ENCODE measurements around the gene OR51I2. TPM values are rescaled to one million over a fixed set of nuclear protein-coding genes. Genes with fewer than 3 reads are reported as not detected.

OR51I2 gene
- total RNA-seq, 1 experiment from 2014 or later, result not detected

DNA sequence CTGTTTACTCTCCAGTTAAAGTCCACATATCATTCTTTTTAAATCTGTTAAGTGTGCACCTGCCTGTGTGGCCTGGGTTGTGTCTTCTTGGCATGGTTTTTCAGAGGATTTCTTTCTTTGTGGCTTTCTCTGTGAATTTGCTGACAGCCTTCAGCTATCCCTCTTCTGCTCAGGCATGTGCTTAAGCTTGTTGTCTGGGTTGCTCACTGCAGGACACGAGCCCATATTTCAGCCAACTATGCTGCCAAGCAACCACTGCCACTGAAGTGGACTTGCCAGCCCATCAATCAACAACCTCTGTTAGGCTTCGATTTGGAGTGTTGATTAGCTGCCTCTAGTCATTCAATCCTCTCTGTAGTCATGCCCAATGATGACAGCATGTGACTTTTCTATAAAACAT lies 18.4 kb downstream of the OR51I2 start:
- H3K79me1 ChIP-seq (ENCODE audit: insufficient read depth, low read depth, low read length, poor library complexity, severe bottlenecking), result no peaks in the 10 kb centered on the region

More for the DNA sequence above, 18.4 kb downstream of the OR51I2 start:
- no peak overlapping the region for H4K8ac ChIP-seq (replicated peaks; ENCODE audit: insufficient read length, low read depth, low read length)
- H2BK15ac ChIP-seq (ENCODE audit: low read depth, low read length), result no peak overlapping the region
- no peak overlapping the region for H3K9ac ChIP-seq (ENCODE audit: extremely low read depth, insufficient read length, low read length)
- H4K5ac ChIP-seq (ENCODE audit: insufficient read length, low read depth, low read length), result no peak overlapping the region
- H3K27me3 ChIP-seq (ENCODE audit: insufficient read depth, low read length), result no peaks in the 10 kb centered on the region
- H3K4me1 Mint-ChIP-seq, result no peaks in the 10 kb centered on the region
- H3T11ph ChIP-seq (ENCODE audit: low read length), result no peak overlapping the region
- no peaks in the 10 kb centered on the region for H3K9me3 ChIP-seq (ENCODE audit: control insufficient read depth, low read depth, low read length)
- no peaks in the 10 kb centered on the region for H3K23me2 ChIP-seq (ENCODE audit: insufficient read length, low read depth, low read length, poor library complexity, severe bottlenecking)
- H2AFZ ChIP-seq (ENCODE audit: low read length), result no peak overlapping the region
- H3K27ac ChIP-seq (ENCODE audit: insufficient read length, low read depth, low read length), result no peak overlapping the region
- H3K4ac ChIP-seq (ENCODE audit: low read depth, low read length), result no peak overlapping the region
- no peak overlapping the region for H3K4me2 ChIP-seq (ENCODE audit: insufficient read depth, insufficient read length, low read length)
- H3K9me3 Mint-ChIP-seq, result no peaks in the 10 kb centered on the region
- H3K14ac ChIP-seq (ENCODE audit: insufficient read depth, low read length), result no peak overlapping the region
- 0 out of 7 replicates have a peak, but pooled peaks cover 0 to 1% (median 0%) of the 10 kb centered on the region in 3 experiments for H3K36me3 Mint-ChIP-seq (ENCODE audit: insufficient read depth in 1 of 3, low read depth in 3 of 3)
- TF ChIP-seq, protein P1, sequence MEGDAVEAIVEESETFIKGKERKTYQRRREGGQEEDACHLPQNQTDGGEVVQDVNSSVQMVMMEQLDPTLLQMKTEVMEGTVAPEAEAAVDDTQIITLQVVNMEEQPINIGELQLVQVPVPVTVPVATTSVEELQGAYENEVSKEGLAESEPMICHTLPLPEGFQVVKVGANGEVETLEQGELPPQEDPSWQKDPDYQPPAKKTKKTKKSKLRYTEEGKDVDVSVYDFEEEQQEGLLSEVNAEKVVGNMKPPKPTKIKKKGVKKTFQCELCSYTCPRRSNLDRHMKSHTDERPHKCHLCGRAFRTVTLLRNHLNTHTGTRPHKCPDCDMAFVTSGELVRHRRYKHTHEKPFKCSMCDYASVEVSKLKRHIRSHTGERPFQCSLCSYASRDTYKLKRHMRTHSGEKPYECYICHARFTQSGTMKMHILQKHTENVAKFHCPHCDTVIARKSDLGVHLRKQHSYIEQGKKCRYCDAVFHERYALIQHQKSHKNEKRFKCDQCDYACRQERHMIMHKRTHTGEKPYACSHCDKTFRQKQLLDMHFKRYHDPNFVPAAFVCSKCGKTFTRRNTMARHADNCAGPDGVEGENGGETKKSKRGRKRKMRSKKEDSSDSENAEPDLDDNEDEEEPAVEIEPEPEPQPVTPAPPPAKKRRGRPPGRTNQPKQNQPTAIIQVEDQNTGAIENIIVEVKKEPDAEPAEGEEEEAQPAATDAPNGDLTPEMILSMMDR (conservative IDR thresholded peaks at IDR 0.05), result no peak
- H3K4me1 ChIP-seq (ENCODE audit: insufficient read depth, low read length), result no peaks in the 10 kb centered on the region; the same call in 1 of the 2 replicates
- no peak overlapping the region for H3K56ac ChIP-seq (ENCODE audit: insufficient read length, low read depth, low read length)
- no peak overlapping the region for H3K4me3 Mint-ChIP-seq
- no peak for DNase-seq
- no CpG with 5 or more reads among the region's 2 CpGs for WGBS (ENCODE audit: extremely low coverage, insufficient read length, low lambda C conversion rate)
- no peaks in the 10 kb centered on the region for H3K27me3 Mint-ChIP-seq (ENCODE audit: low read depth)
- no peaks in the 10 kb centered on the region for H4K20me1 ChIP-seq (ENCODE audit: control insufficient read depth, insufficient read depth, insufficient read length)
- no peak overlapping the region for H3K18ac ChIP-seq (ENCODE audit: insufficient read length, low read depth, low read length)
- no peak overlapping the region for H2BK5ac ChIP-seq (ENCODE audit: insufficient read length, low read length)
- H4K91ac ChIP-seq (ENCODE audit: insufficient read length, low read depth, low read length), result no peak overlapping the region
- H2BK12ac ChIP-seq (ENCODE audit: insufficient read length, low read depth, low read length), result no peak overlapping the region
- H2BK20ac ChIP-seq (ENCODE audit: low read depth, low read length, poor library complexity, severe bottlenecking), result no peak overlapping the region
- no peak overlapping the region for H2AK5ac ChIP-seq (ENCODE audit: insufficient read length, low read length)
- H3K27ac Mint-ChIP-seq, result no peak overlapping the region
- H3K23ac ChIP-seq (ENCODE audit: insufficient read length, low read depth, low read length), result no peak overlapping the region
- H3K79me2 ChIP-seq (ENCODE audit: insufficient read depth, low read length), result 0 out of 2 replicates have a peak, but pooled peaks cover 2% of the 10 kb centered on the region
- H2BK120ac ChIP-seq (ENCODE audit: low read depth, low read length, poor library complexity, severe bottlenecking), result no peak overlapping the region
